Endothelial cell (in vitro differentiated cells): Measurements from ENCODE around the gene ATXN1. TPM values are rescaled to one million over a fixed set of nuclear protein-coding genes. Genes with fewer than 3 reads are reported as not detected.

Experiments
- DNase-seq: peaks from one replicate; pipeline ENCODE4 v3.0.0; 2021; ENCODE audit warnings: low spot score
- H3K27ac Mint-ChIP-seq: one replicate; pipeline ENCODE4 v1.8.0; 2021; ENCODE audit warnings: mixed read lengths, inconsistent platforms; ENCODE audit not compliant: unreplicated experiment
- H3K27me3 Mint-ChIP-seq: one replicate; pipeline ENCODE4 v1.8.0; 2021; ENCODE audit warnings: mild to moderate bottlenecking, moderate library complexity, mixed read lengths, inconsistent platforms; ENCODE audit not compliant: unreplicated experiment
- H3K36me3 Mint-ChIP-seq: one replicate; pipeline ENCODE4 v1.8.0; 2021; ENCODE audit warnings: mild to moderate bottlenecking, low read depth, mixed read lengths, inconsistent platforms; ENCODE audit not compliant: unreplicated experiment
- H3K4me1 Mint-ChIP-seq: one replicate; pipeline ENCODE4 v1.8.0; 2021; ENCODE audit warnings: mild to moderate bottlenecking, mixed read lengths, inconsistent platforms; ENCODE audit not compliant: unreplicated experiment
- H3K4me3 Mint-ChIP-seq: one replicate; pipeline ENCODE4 v1.8.0; 2021; ENCODE audit warnings: mild to moderate bottlenecking, mixed read lengths, inconsistent platforms; ENCODE audit not compliant: unreplicated experiment
- H3K9me3 Mint-ChIP-seq: one replicate; pipeline ENCODE4 v1.8.0; 2021; ENCODE audit warnings: mixed read lengths, inconsistent platforms; ENCODE audit not compliant: unreplicated experiment
- total RNA-seq: library from RNA; stranded (reverse); fragmentation: NEBNext Ultra II Directional; extraction: Animal tissue kit (Norgen Biotek cat#: 25700); gene quantifications from one replicate; pipeline ENCODE4 v1.2.1, GENCODE V29; 2021; ENCODE audit not compliant: unreplicated experiment
- TF ChIP-seq, protein P1 (sequence below): fragments of 200-600 bp; sonication (generic); IDR thresholded peaks from one replicate; pipeline ENCODE4 v1.5.0; 2021; ENCODE audit warnings: antibody characterized with exemption; ENCODE audit not compliant: unreplicated experiment

Gene ATXN1
- total RNA-seq, 1 donor from 2014 or later, result 18.7 TPM

DNA sequence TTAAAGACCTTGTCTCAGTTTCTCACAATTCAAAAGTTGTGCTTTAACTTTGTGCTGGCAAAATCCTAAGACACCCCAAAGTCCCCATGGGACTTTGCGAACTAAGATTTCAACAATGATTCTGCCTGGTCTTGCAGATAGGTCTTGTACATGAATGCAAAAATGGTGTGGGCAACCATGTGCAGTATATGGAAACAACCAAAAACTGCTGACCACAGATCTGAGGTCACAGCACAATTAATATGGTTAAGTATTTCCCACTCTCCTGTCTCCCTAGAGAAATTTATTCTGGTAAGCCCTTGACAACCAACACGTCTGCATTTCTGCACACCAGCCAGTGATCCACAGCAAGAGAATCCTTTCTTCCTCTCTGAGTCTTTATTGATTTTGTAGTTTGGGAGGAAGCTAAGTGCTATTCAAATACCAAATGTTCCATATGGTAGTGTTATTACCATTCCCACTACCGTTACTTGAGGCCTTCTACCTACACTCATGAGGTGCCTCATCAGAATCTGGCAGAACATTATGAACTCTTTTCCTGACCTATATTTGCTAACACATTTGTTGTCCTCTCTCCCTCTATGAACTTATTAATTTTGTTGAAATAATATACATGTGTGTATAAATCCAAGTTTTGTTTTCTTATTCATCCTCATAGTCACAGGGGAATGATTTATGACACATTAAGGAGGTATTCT, 178.7 kb downstream of the ATXN1 start:
- TF ChIP-seq, protein P1, sequence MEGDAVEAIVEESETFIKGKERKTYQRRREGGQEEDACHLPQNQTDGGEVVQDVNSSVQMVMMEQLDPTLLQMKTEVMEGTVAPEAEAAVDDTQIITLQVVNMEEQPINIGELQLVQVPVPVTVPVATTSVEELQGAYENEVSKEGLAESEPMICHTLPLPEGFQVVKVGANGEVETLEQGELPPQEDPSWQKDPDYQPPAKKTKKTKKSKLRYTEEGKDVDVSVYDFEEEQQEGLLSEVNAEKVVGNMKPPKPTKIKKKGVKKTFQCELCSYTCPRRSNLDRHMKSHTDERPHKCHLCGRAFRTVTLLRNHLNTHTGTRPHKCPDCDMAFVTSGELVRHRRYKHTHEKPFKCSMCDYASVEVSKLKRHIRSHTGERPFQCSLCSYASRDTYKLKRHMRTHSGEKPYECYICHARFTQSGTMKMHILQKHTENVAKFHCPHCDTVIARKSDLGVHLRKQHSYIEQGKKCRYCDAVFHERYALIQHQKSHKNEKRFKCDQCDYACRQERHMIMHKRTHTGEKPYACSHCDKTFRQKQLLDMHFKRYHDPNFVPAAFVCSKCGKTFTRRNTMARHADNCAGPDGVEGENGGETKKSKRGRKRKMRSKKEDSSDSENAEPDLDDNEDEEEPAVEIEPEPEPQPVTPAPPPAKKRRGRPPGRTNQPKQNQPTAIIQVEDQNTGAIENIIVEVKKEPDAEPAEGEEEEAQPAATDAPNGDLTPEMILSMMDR, result no peak
- no peak for DNase-seq
- Mint-ChIP-seq H3K9me3 (no peaks in the 10 kb centered on the region), H3K36me3 (no peaks in the 10 kb centered on the region), H3K4me1 (no peaks in the 10 kb centered on the region), H3K4me3 (no peak overlapping the region), H3K27ac (no peak overlapping the region), H3K27me3 (no peaks in the 10 kb centered on the region)

DNA sequence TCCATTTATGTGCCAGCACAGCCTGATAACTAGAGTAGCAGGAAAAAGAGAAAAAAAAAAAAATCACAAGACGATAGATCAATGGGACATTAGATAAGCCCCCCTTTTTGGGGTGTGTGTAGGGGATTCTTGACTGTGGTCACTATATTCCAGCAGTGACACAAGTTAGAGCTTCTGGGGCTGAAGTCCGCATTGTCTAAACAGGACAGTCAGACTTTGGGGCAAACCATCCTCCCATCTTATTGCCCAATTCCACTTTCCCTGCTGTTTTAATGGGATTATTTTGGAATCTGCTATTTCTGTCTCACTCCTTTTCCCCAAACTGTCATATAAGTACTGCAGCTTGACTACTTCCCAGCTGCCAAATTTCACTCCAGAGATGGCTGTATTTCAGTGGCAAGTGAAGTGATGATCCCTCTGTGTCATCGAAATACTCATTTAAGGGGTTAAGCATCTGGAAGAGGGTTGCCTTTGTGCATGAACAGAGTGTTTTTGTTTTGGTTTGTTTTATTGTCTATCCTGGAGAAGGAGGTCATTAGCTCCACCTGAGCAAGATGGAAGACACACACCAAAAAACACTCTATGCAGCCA, 182.5 kb downstream of the ATXN1 start:
- TF ChIP-seq, protein P1, result no peak
- H3K27me3 Mint-ChIP-seq, result no peaks in the 10 kb centered on the region
- H3K9me3 Mint-ChIP-seq, result no peaks in the 10 kb centered on the region
- H3K27ac Mint-ChIP-seq, result no peak overlapping the region
- H3K36me3 Mint-ChIP-seq, result no peaks in the 10 kb centered on the region
- no peak overlapping the region for H3K4me3 Mint-ChIP-seq
- peaks cover 4% of the 10 kb centered on the region for H3K4me1 Mint-ChIP-seq
- DNase-seq, result no peak

DNA sequence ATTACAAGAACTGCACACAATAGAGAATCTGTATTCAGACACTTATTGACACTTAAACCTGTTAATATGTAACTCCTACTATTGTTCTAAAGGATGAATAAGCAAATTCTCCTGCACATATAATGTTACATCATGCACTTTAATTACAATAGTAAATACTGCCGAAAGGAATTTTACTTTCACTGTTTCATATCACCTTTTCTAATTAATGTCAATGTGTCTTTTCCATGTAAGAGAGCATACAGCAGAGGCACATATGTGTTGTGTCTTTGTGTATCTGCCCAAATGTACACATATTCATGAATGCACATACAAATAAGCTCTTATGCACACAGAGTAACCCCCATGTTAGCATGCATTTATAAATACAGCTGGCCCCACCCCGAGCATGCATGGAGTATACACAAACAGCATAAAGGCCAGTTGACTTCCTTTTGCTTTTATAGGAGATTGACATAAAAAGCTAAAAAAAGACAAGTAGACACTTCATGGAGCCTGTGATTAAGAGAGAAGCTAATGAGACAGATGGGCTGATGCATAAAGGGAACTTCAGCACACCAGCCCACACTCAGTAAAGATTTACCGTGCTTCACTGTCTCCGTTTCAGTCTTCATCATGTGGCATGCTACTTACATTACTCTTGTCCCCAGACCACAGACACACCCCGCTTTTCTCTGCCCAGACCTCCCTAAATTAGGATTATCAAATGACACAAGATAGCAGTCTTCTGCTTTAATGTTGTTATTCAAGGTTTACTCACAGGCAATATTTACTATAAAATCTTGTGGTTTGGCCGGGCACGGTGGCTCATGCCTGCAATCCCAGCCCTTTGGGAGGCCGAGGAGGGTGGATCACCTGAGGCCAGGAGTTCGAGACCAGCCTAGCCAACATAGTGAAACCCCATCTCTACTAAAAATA, 184.6 kb downstream of the ATXN1 start:
- Mint-ChIP-seq H3K4me3 (no peak overlapping the region), H3K36me3 (no peaks in the 10 kb centered on the region), H3K27me3 (no peaks in the 10 kb centered on the region), H3K4me1 (peaks cover 4% of the 10 kb centered on the region), H3K9me3 (no peaks in the 10 kb centered on the region), H3K27ac (no peak overlapping the region)
- no peak for DNase-seq
- TF ChIP-seq, protein P1, result no peak

DNA sequence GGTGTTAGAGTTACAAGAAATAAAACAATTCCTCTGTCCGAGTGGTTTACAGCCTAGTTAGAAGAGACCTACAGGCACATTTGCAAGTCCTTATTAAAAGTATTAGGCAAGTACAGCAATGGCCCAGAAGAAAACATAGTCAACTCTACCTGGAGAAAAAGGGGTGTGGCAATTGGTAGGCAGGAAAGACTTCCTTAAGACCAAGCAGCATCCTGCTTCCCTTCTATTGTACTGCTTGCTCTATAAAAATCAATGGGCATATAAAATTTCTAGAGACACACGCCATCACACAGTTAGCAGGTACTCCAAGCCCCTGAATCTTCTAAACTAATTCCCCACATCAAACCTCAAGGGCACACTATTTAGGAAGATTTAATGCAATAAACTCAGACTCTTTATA, 185.6 kb downstream of the ATXN1 start:
- Mint-ChIP-seq H3K4me1 (peaks cover 4% of the 10 kb centered on the region), H3K27me3 (no peaks in the 10 kb centered on the region), H3K4me3 (no peak overlapping the region), H3K36me3 (no peaks in the 10 kb centered on the region), H3K27ac (no peak overlapping the region), H3K9me3 (no peaks in the 10 kb centered on the region)
- TF ChIP-seq, protein P1, result no peak
- no peak for DNase-seq
